CD4-positive, alpha-beta T cell treated with Interleukin-4 for 4 hours (primary cell): ENCODE results near the gene MUC3A.

Source experiments
- DNase-seq: peaks from one replicate; pipeline ENCODE4 v3.0.0-alpha.2; 2020

The MUC3A gene

GRCh38 chr7:100947792-100948191, 1.5 kb upstream of the MUC3A start:
- no peak for DNase-seq

- no peak for DNase-seq
These were observed 654 bp downstream of the MUC3A start for GRCh38 chr7:100949933-100950443.

- no peak for DNase-seq
These were observed 1.8 kb downstream of the MUC3A start for GRCh38 chr7:100951172-100951571.

- no peak for DNase-seq
These were observed 2.7 kb downstream of the MUC3A start for GRCh38 chr7:100951888-100952560.

GRCh38 chr7:100952641-100953040, 3.3 kb downstream of the MUC3A start:
- no peak for DNase-seq

- no peak for DNase-seq
These were observed 8.6 kb downstream of the MUC3A start for GRCh38 chr7:100957832-100958421.

- DNase-seq, result no peak
These were observed 10.6 kb downstream of the MUC3A start for GRCh38 chr7:100959894-100960293.

- no peak for DNase-seq
These were observed 13.2 kb downstream of the MUC3A start for GRCh38 chr7:100962537-100962936.

GRCh38 chr7:100963386-100963785, 14.1 kb downstream of the MUC3A start:
- DNase-seq, result no peak

- DNase-seq, result no peak
These were observed 14.5 kb downstream of the MUC3A start for GRCh38 chr7:100963874-100964273.

GRCh38 chr7:100964630-100965029, 15.3 kb downstream of the MUC3A start:
- DNase-seq, result no peak

- no peak for DNase-seq
These were observed 15.8 kb downstream of the MUC3A start for GRCh38 chr7:100965045-100965722.

GRCh38 chr7:100965723-100966541, 16.6 kb downstream of the MUC3A start:
- DNase-seq, result peak; percentile 43

GRCh38 chr7:100966542-100967291, 17.4 kb downstream of the MUC3A start:
- DNase-seq, result no peak

GRCh38 chr7:100967292-100967863, 18.0 kb downstream of the MUC3A start:
- DNase-seq, result no peak

- DNase-seq, result no peak
These were observed 18.7 kb downstream of the MUC3A start for GRCh38 chr7:100968031-100968430.

- DNase-seq, result no peak
These were observed 19.3 kb downstream of the MUC3A start for GRCh38 chr7:100968650-100969049.

- DNase-seq, result no peak
These were observed 19.8 kb downstream of the MUC3A start, which contains the start of gene MUC12 for GRCh38 chr7:100969066-100969615. MUC12 (plus strand) TSS chr7:100969565; CDS start chr7:100969623, 58 bp downstream.

GRCh38 chr7:100971111-100972001, 22.0 kb downstream of the MUC3A start:
- DNase-seq, result no peak

GRCh38 chr7:100972002-100972347, 22.6 kb downstream of the MUC3A start:
- no peak for DNase-seq

GRCh38 chr7:100974021-100974420, 24.7 kb downstream of the MUC3A start:
- DNase-seq, result no peak
